ENCODE results near the gene RYR1.
"Not testable (repeated sequence)": the region's sequence is repeated elsewhere in the genome, so short reads cannot be mapped to it uniquely, and the experiment has no call there.

Gene RYR1

GRCh38 chr19:38464421-38465082, 31.1 kb downstream of the RYR1 start:
- DNase-seq = no peak

GRCh38 chr19:38466050-38466449, 32.6 kb downstream of the RYR1 start:
- no peak for DNase-seq

DNA sequence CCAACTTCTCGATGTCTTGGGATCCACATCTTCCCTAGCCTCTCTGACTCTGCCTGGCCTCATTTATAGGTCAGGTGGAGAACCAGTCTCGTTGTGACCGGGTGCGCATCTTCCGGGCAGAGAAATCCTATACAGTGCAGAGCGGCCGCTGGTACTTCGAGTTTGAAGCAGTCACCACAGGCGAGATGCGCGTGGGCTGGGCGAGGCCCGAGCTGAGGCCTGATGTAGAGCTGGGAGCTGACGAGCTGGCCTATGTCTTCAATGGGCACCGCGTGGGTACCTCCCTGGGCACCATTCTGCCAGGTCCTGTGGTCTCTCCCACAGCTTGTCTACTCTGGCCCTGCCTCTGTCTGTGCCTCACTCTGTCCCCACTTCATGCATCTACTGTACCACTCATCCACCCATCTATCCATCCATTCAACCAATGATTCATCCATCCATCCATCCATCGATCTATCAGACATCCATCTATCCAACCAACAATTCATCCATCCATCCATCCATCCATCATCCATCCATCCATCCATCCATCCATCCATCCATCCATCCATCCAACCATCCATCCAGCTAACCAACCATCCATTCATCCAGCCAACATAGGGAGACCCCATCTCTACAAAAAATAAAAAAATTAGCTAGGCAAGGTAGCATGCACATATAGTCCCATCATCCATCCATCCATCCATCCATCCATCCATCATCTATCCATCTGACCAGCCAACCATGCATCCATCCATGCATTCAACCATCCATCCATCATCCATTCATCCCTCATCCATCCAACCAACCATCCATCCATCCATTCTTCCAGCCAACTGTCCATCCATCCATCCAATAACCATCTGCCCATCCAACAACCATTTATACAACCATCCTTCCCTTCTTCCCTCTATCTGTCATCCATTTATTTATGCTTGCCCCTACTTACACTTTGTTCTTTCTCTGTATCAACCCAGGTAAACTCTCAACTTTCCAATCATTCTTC, 34.3 kb downstream of the RYR1 start:
- no peak for DNase-seq

DNA sequence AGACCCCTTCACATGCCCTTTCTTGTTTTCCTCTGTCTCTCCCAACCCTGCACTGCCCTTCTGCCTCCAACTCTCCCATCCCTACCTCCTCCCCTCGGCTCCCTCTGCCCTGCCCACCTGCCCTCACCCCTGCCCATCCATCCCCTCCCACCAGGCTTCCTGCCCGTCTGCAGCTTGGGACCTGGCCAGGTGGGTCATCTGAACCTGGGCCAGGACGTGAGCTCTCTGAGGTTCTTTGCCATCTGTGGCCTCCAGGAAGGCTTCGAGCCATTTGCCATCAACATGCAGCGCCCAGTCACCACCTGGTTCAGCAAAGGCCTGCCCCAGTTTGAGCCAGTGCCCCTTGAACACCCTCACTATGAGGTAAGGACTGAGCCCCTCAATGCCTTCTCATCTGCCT, 35.7 kb downstream of the RYR1 start:
- no peak for DNase-seq

DNA sequence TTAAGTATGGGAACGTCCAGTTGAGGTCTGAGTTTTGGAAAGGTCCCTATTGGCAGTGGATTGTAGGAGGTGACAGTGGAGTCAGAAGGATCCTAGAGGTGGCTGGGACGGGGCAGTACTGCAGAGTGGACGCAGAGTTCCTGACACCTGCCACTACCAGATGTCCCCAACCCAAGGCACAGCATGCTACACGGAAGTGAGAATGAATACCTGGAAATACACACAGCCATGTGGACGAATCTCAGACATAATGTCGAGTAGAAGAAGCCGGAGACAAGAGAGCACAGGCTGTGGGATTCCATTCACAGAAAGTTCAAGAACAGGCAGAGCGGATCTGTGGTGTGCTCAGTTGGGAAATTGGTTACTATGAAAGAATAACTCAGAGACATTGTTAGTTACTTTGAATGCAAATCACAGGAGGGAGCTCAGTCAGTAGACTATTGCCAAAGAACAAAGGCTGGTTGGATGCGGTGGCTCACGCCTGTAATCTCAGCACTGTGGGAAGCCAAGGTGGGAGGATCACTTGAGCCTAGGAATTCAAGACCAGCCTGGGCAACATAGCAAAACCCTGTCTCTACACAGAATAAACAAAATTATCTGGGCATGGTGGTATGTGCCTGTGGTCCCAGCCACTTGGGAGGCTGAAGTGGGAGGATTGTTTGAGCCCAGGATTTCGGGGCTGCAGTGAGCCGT, 37.4 kb downstream of the RYR1 start:
- DNase-seq = no peak

- not testable (repeated sequence) for DNase-seq
Observed at GRCh38 chr19:38472725-38473124, 39.2 kb downstream of the RYR1 start.

GRCh38 chr19:38473201-38473600, 39.7 kb downstream of the RYR1 start:
- DNase-seq = no peak

DNA sequence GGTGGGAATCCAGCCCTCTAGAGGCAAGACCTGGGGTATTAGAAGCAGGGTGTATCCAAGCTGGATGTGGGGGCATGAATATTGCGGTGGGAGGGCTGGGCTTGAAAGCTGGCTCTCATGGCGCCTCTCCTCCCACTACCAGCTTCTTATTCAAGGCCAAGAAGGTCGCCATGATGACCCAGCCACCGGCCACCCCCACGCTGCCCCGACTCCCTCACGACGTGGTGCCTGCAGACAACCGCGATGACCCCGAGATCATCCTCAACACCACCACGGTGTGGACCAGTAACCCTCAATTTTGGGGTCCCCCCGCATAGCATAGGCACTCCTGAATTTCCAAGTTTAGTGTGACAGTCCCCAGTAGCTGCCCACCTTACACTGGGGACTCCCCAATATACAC, 41.7 kb downstream of the RYR1 start:
- DNase-seq = no peak

DNA sequence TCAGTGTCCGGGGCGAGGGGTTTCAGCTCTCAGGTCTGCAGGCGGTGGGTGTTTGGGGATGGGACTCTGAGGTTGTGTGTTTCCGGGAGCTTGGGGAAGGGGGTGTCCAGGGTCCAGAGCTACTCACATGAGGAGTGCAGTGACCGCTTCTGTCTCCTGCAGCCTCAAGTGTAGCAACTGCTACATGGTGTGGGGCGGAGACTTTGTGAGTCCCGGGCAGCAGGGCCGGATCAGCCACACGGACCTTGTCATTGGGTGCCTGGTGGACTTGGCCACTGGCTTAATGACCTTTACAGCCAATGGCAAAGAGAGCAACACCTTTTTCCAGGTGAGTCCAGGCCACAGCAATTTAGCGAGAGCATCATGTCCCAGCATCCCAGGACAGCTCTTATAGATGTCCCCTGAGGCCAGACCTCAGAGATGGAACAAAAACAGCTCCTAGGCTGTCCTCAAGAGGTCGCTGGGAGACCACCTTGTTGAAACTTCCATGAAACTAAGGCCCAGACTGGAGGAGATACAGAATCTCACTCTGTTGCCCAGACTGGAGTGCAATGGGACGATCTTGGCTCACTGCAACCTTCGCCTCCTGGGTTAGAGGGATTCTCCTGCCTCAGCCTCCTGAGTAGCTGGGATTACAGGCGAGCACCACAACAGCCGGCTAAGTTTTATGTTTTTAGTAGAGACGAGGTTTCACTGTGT, 44.9 kb downstream of the RYR1 start:
- no peak for DNase-seq

- no peak for DNase-seq
Observed at GRCh38 chr19:38482496-38482895, 49.0 kb downstream of the RYR1 start.

DNA sequence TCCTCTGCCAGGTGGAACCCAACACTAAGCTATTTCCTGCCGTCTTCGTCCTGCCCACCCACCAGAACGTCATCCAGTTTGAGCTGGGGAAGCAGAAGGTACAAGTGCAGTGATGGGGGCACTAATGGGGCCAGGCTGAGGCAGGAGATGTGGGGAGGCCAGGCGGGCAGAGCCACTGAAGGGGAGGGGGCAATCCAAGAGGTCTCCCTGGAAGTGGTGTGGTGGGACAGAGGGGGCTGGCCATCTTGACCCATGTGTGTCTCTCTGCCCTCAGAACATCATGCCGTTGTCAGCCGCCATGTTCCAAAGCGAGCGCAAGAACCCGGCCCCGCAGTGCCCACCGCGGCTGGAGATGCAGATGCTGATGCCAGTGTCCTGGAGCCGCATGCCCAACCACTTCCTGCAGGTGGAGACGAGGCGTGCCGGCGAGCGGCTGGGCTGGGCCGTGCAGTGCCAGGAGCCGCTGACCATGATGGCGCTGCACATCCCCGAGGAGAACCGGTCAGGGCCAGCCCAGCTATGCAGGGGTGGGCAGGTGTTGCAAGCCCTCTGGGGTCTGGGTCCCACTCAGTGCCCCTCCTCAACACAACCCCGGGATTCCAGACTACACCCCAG, 49.6 kb downstream of the RYR1 start:
- DNase-seq = no peak

- no peak for DNase-seq
Observed at GRCh38 chr19:38484747-38485146, 51.3 kb downstream of the RYR1 start.

- DNase-seq = no peak
Observed at GRCh38 chr19:38485541-38486285, 52.2 kb downstream of the RYR1 start.

- DNase-seq = no peak
Observed at GRCh38 chr19:38486731-38487336, 53.3 kb downstream of the RYR1 start.

DNA sequence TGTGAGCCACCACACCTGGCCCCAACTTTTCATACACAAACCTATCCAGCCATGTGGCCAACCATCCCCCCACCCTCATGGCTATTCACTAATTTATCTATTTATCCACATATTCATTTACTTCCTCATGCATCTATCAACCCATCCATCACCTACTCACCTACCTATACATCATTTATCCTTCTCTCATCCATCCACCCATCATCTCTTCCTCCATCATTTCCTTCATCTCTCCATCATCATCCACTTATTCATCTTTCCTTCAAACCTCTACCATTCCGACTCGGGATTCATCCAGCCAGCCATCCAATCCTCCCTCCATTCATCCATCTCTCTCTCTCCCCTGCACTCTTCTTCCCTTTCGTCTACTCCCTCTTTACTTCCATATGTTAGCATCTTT, 54.6 kb downstream of the RYR1 start:
- DNase-seq = no peak

- DNase-seq = no peak
Observed at GRCh38 chr19:38488776-38489481, 55.4 kb downstream of the RYR1 start.

DNA sequence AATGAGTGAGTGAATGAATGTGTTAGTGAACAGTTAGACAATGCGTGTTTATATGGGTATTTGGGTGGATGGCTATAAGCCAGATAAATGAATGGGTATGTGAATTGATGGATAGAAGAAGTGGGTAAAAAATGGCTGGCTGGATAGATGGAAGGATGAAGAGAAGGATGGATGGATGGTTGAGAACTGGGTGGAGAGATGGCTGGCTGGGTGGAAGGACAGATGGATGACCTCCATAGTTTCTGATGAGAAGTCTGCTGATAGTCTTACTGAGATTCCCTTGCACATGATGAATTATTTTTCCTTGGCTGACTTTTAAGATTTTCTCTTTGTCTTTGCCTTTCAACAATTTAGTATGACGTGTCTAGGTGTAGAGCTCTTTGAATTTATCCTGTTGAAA, 57.4 kb downstream of the RYR1 start:
- DNase-seq = no peak

GRCh38 chr19:38492181-38492813, 58.8 kb downstream of the RYR1 start:
- DNase-seq = no peak

GRCh38 chr19:38494379-38494778, 60.9 kb downstream of the RYR1 start:
- no peak for DNase-seq

GRCh38 chr19:38495375-38495774, 61.9 kb downstream of the RYR1 start:
- DNase-seq = not testable (repeated sequence)

Measured in activated CD4-positive, CD25-positive, alpha-beta regulatory T cell treated with anti-CD3 and anti-CD28 coated beads, Interleukin-2, amount 50 U/mL, for 72 hours (primary cell).